HCT116 (cell line): ENCODE data around the gene RILPL1.

Experiments used
- POLR2A ChIP-seq: IDR thresholded peaks from 2 replicates; pipeline ENCODE4 v1.7.0; 2011; ENCODE audit warnings: borderline replicate concordance; ENCODE audit not compliant: insufficient read depth, insufficient read length; ENCODE audit errors: extremely low read depth
- YY1 ChIP-seq: IDR thresholded peaks from 2 replicates; pipeline ENCODE4 v1.6.1; 2011; ENCODE audit warnings: low read length, low read depth, moderate library complexity, mild to moderate bottlenecking; ENCODE audit not compliant: insufficient replicate concordance; ENCODE audit errors: extremely low read depth

GRCh38 chr12:123497065-123497464 is 36.5 kb downstream of the RILPL1 start:
- TF ChIP-seq YY1 (no peak), POLR2A (no peak)
